Measurements from ENCODE around the gene FUCA2.

FUCA2 gene

GRCh38 chr6:143504369-143504768 lies 7.2 kb downstream of the FUCA2 start:
- no peaks in the 10 kb centered on the region for H3K9me3 ChIP-seq (ENCODE audit: low read depth, low read length)
- TF ChIP-seq FOXP2 (optimal IDR thresholded peaks at IDR 0.05; ENCODE audit: control extremely low read depth, extremely low read length, insufficient read depth) (no peak), EZH2 (IDR thresholded peaks at IDR 0.05) (no peak), POLR2AphosphoS5 (IDR thresholded peaks at IDR 0.05; ENCODE audit: borderline replicate concordance, low read depth, low read length) (no peak)
- H3K27ac ChIP-seq = no peak overlapping the region
- H3K36me3 ChIP-seq (ENCODE audit: insufficient read depth, low read length) = no peaks in the 10 kb centered on the region
- no peak for DNase-seq (ENCODE audit: low read depth, low spot score)
- no peak overlapping the region for H3K4me3 ChIP-seq
- no peak overlapping the region for H3K9ac ChIP-seq (ENCODE audit: insufficient read length)

- no peaks in the 10 kb centered on the region for H3K36me3 ChIP-seq (ENCODE audit: insufficient read depth, low read length)
- DNase-seq (ENCODE audit: low read depth, low spot score) = no peak
- no peak overlapping the region for H3K27ac ChIP-seq
- H3K9me3 ChIP-seq (ENCODE audit: low read depth, low read length) = no peaks in the 10 kb centered on the region
- TF ChIP-seq EZH2 (IDR thresholded peaks at IDR 0.05) (no peak), POLR2AphosphoS5 (IDR thresholded peaks at IDR 0.05; ENCODE audit: borderline replicate concordance, low read depth, low read length) (no peak), FOXP2 (optimal IDR thresholded peaks at IDR 0.05; ENCODE audit: control extremely low read depth, extremely low read length, insufficient read depth) (no peak)
- no peak overlapping the region for H3K9ac ChIP-seq (ENCODE audit: insufficient read length)
- H3K4me3 ChIP-seq = no peak overlapping the region
These were observed 9.7 kb downstream of the FUCA2 start for GRCh38 chr6:143501851-143502250.

- no peak overlapping the region for H3K27ac ChIP-seq
- no peak for DNase-seq (ENCODE audit: low read depth, low spot score)
- no peaks in the 10 kb centered on the region for H3K36me3 ChIP-seq (ENCODE audit: insufficient read depth, low read length)
These were observed 13.1 kb downstream of the FUCA2 start for GRCh38 chr6:143498428-143498827.

GRCh38 chr6:143496974-143497373 lies 14.5 kb downstream of the FUCA2 start:
- Histone ChIP-seq H3K36me3 (ENCODE audit: insufficient read depth, low read length) (no peaks in the 10 kb centered on the region), H3K9me3 (ENCODE audit: low read depth, low read length) (no peaks in the 10 kb centered on the region)

More at GRCh38 chr6:143498428-143498827, 13.1 kb downstream of the FUCA2 start:
- Histone ChIP-seq H3K9ac (ENCODE audit: insufficient read length) (no peak overlapping the region), H3K9me3 (ENCODE audit: low read depth, low read length) (no peaks in the 10 kb centered on the region), H3K4me3 (no peak overlapping the region)
- TF ChIP-seq EZH2 (IDR thresholded peaks at IDR 0.05) = no peak
- TF ChIP-seq FOXP2 (optimal IDR thresholded peaks at IDR 0.05; ENCODE audit: control extremely low read depth, extremely low read length, insufficient read depth) = no peak
- no peak for TF ChIP-seq POLR2AphosphoS5 (IDR thresholded peaks at IDR 0.05; ENCODE audit: borderline replicate concordance, low read depth, low read length)

GRCh38 chr6:143490775-143491174 lies 20.7 kb downstream of the FUCA2 start:
- no peak for TF ChIP-seq POLR2AphosphoS5 (IDR thresholded peaks at IDR 0.05; ENCODE audit: borderline replicate concordance, low read depth, low read length)
- no peak for TF ChIP-seq FOXP2 (optimal IDR thresholded peaks at IDR 0.05; ENCODE audit: control extremely low read depth, extremely low read length, insufficient read depth)
- TF ChIP-seq EZH2 (IDR thresholded peaks at IDR 0.05) = no peak
- H3K9ac ChIP-seq (ENCODE audit: insufficient read length) = no peak overlapping the region
- no peaks in the 10 kb centered on the region for H3K36me3 ChIP-seq (ENCODE audit: insufficient read depth, low read length)
- no peak overlapping the region for H3K4me3 ChIP-seq
- no peak for DNase-seq (ENCODE audit: low read depth, low spot score)
- no peaks in the 10 kb centered on the region for H3K9me3 ChIP-seq (ENCODE audit: low read depth, low read length)
- H3K27ac ChIP-seq = no peak overlapping the region

More at GRCh38 chr6:143496974-143497373, 14.5 kb downstream of the FUCA2 start:
- TF ChIP-seq POLR2AphosphoS5 (IDR thresholded peaks at IDR 0.05; ENCODE audit: borderline replicate concordance, low read depth, low read length) (no peak), EZH2 (IDR thresholded peaks at IDR 0.05) (no peak), FOXP2 (optimal IDR thresholded peaks at IDR 0.05; ENCODE audit: control extremely low read depth, extremely low read length, insufficient read depth) (no peak)
- H3K4me3 ChIP-seq = no peak overlapping the region
- no peak for DNase-seq (ENCODE audit: low read depth, low spot score)
- H3K9ac ChIP-seq (ENCODE audit: insufficient read length) = no peak overlapping the region
- H3K27ac ChIP-seq = no peak overlapping the region

GRCh38 chr6:143490244-143490643 lies 21.3 kb downstream of the FUCA2 start:
- TF ChIP-seq POLR2AphosphoS5 (IDR thresholded peaks at IDR 0.05; ENCODE audit: borderline replicate concordance, low read depth, low read length) = no peak
- TF ChIP-seq FOXP2 (optimal IDR thresholded peaks at IDR 0.05; ENCODE audit: control extremely low read depth, extremely low read length, insufficient read depth) = no peak
- no peak for TF ChIP-seq EZH2 (IDR thresholded peaks at IDR 0.05)
- DNase-seq (ENCODE audit: low read depth, low spot score) = no peak
- Histone ChIP-seq H3K9ac (ENCODE audit: insufficient read length) (no peak overlapping the region), H3K27ac (no peak overlapping the region), H3K36me3 (ENCODE audit: insufficient read depth, low read length) (no peaks in the 10 kb centered on the region), H3K4me3 (no peak overlapping the region), H3K9me3 (ENCODE audit: low read depth, low read length) (no peaks in the 10 kb centered on the region)

GRCh38 chr6:143486752-143487151 lies 24.8 kb downstream of the FUCA2 start:
- Histone ChIP-seq H3K9me3 (ENCODE audit: low read depth, low read length) (no peaks in the 10 kb centered on the region), H3K27ac (no peak overlapping the region), H3K4me3 (no peak overlapping the region), H3K9ac (ENCODE audit: insufficient read length) (no peak overlapping the region), H3K36me3 (ENCODE audit: insufficient read depth, low read length) (no peaks in the 10 kb centered on the region)
- TF ChIP-seq EZH2 (IDR thresholded peaks at IDR 0.05) = no peak
- no peak for TF ChIP-seq FOXP2 (optimal IDR thresholded peaks at IDR 0.05; ENCODE audit: control extremely low read depth, extremely low read length, insufficient read depth)
- no peak for TF ChIP-seq POLR2AphosphoS5 (IDR thresholded peaks at IDR 0.05; ENCODE audit: borderline replicate concordance, low read depth, low read length)
- no peak for DNase-seq (ENCODE audit: low read depth, low spot score)

- Histone ChIP-seq H3K27ac (no peak overlapping the region), H3K9ac (ENCODE audit: insufficient read length) (no peak overlapping the region), H3K36me3 (ENCODE audit: insufficient read depth, low read length) (no peaks in the 10 kb centered on the region), H3K4me3 (no peak overlapping the region), H3K9me3 (ENCODE audit: low read depth, low read length) (no peaks in the 10 kb centered on the region)
- no peak for DNase-seq (ENCODE audit: low read depth, low spot score)
- no peak for TF ChIP-seq POLR2AphosphoS5 (IDR thresholded peaks at IDR 0.05; ENCODE audit: borderline replicate concordance, low read depth, low read length)
- TF ChIP-seq FOXP2 (optimal IDR thresholded peaks at IDR 0.05; ENCODE audit: control extremely low read depth, extremely low read length, insufficient read depth) = no peak
- TF ChIP-seq EZH2 (IDR thresholded peaks at IDR 0.05) = no peak
These were observed 25.6 kb downstream of the FUCA2 start for GRCh38 chr6:143485967-143486366.

GRCh38 chr6:143482593-143482992 lies 28.9 kb downstream of the FUCA2 start:
- DNase-seq (ENCODE audit: low read depth, low spot score) = no peak
- TF ChIP-seq FOXP2 (optimal IDR thresholded peaks at IDR 0.05; ENCODE audit: control extremely low read depth, extremely low read length, insufficient read depth) = no peak
- TF ChIP-seq EZH2 (IDR thresholded peaks at IDR 0.05) = no peak
- TF ChIP-seq POLR2AphosphoS5 (IDR thresholded peaks at IDR 0.05; ENCODE audit: borderline replicate concordance, low read depth, low read length) = no peak
- H3K9me3 ChIP-seq (ENCODE audit: low read depth, low read length) = no peaks in the 10 kb centered on the region
- H3K36me3 ChIP-seq (ENCODE audit: insufficient read depth, low read length) = no peaks in the 10 kb centered on the region
- H3K9ac ChIP-seq (ENCODE audit: insufficient read length) = no peak overlapping the region
- H3K4me3 ChIP-seq = no peak overlapping the region
- H3K27ac ChIP-seq = no peak overlapping the region

Measured in SK-N-MC (cell line).